K562 (cell line): ENCODE measurements around the gene DTHD1. TPM values are rescaled to one million over a fixed set of nuclear protein-coding genes. Genes with fewer than 3 reads are reported as not detected.

Source experiments
- ATAC-seq: fragments of 200-7000 bp; cut with Tn5 transposase; 3 replicates; pipeline ENCODE4 v1.9.1; 2020; ENCODE audit warnings: moderate library complexity
- BruUV-seq: library from RNA; stranded (reverse); fragments of 400-500 nt; replicated peaks from 2 replicates; lab custom pipeline; 2021; lab: Mats Ljungman, UMichigan
- CTCF ChIA-PET: fragments of 300-600 bp; formaldehyde crosslinking; extraction: SDS; loops from one replicate; lab custom pipeline; 2021; ENCODE audit warnings: low intra/inter-chr PET ratio; lab: Yijun Ruan, JAX
- POLR2A ChIA-PET: fragments of 300-600, 350-650 bp; sonication (Branson Sonifier 250); formaldehyde crosslinking; extraction: SDS; loops from one replicate; lab custom pipeline; 2021; ENCODE audit warnings: antibody characterized with exemption, inconsistent platforms; lab: Yijun Ruan, JAX
- DNase-seq, 4 experiments: peaks; one replicate each; pipeline versions ENCODE4 v3.0.0 to v3.0.0-alpha.2; 2011 to 2018; ENCODE audit warnings: low spot score in 3 of 4, mixed read lengths in 3 of 4; ENCODE audit errors: extremely low read depth in 1 of 4
- FAIRE-seq: peaks from 2 replicates; lab custom pipeline; 2011; peaks lifted over from hg19 to GRCh38; lab: Jason Lieb, UNC
- H2AFZ ChIP-seq: 2 replicates; pipeline ENCODE4 v1.6.0; 2011; ENCODE audit warnings: low read depth, low read length, control low read depth, inconsistent platforms
- H3K27ac ChIP-seq: fragments of 200-600 bp; 3 replicates; pipeline ENCODE4 v1.8.0; 2011; ENCODE audit warnings: low read depth, mild to moderate bottlenecking, control low read depth, inconsistent platforms, low read length, moderate library complexity, mixed read lengths; ENCODE audit errors: extremely low read depth
- H3K27me3 ChIP-seq, 2 experiments: fragments of 300-600 bp in 1 of 2; 2 replicates in 1 of 2; 3 replicates in 1 of 2; pipeline versions ENCODE4 v1.6.0 to v1.8.0; 2011; ENCODE audit warnings: inconsistent platforms in 2 of 2, low read length in 2 of 2, mild to moderate bottlenecking in 1 of 2, mixed read lengths in 1 of 2, moderate library complexity in 1 of 2; ENCODE audit not compliant: control insufficient read depth in 2 of 2, insufficient read depth in 2 of 2
- H3K36me3 ChIP-seq: fragments of 300-600 bp; 3 replicates; pipeline ENCODE4 v1.8.0; 2011; ENCODE audit warnings: mild to moderate bottlenecking, low read length, inconsistent platforms; ENCODE audit not compliant: control insufficient read depth, insufficient read depth
- H3K4me1 ChIP-seq, 2 experiments: fragments of 200-600 bp in 1 of 2; replicated peaks in 1 of 2; 2 replicates in 1 of 2; 3 replicates in 1 of 2; pipeline versions ENCODE4 v1.5.1 to v1.8.0; 2011; ENCODE audit warnings: inconsistent platforms in 2 of 2, low read length in 2 of 2, mild to moderate bottlenecking in 1 of 2, mixed read lengths in 1 of 2, moderate library complexity in 1 of 2; ENCODE audit not compliant: control insufficient read depth in 2 of 2, insufficient read depth in 2 of 2
- H3K4me2 ChIP-seq: 2 replicates; pipeline ENCODE4 v1.6.1; 2011; ENCODE audit warnings: low read length, control low read depth, inconsistent platforms, mixed read lengths; ENCODE audit not compliant: insufficient read depth
- H3K4me3 ChIP-seq: fragments of 200-600 bp; sonication (generic), shearing (Covaris generic); 2 replicates; pipeline ENCODE4 v1.5.1; 2016; ENCODE audit warnings: control low read depth, inconsistent platforms
- H3K79me2 ChIP-seq: fragments of 200-600 bp; 3 replicates; pipeline ENCODE4 v1.8.0; 2011; ENCODE audit warnings: low read length, inconsistent platforms; ENCODE audit not compliant: control insufficient read depth, insufficient read depth
- H3K9ac ChIP-seq, 2 experiments: 2 replicates each; pipeline versions ENCODE4 v1.6.0 to v1.6.1; 2011; ENCODE audit warnings: low read depth in 2 of 2, low read length in 2 of 2, control low read depth in 1 of 2, inconsistent platforms in 1 of 2, mild to moderate bottlenecking in 1 of 2, mixed read lengths in 1 of 2; ENCODE audit not compliant: insufficient read depth in 1 of 2
- H3K9me1 ChIP-seq: one replicate; pipeline ENCODE4 v1.6.0; 2011; ENCODE audit warnings: inconsistent platforms, mild to moderate bottlenecking, low read length, moderate library complexity; ENCODE audit not compliant: control insufficient read depth, insufficient read depth
- H3K9me3 ChIP-seq: replicated peaks from 2 replicates; pipeline ENCODE4 v1.5.1; 2011; ENCODE audit warnings: low read depth, low read length, inconsistent platforms; ENCODE audit not compliant: control insufficient read depth, insufficient read depth
- H4K20me1 ChIP-seq: replicated peaks from 2 replicates; pipeline ENCODE4 v1.6.1; 2011; ENCODE audit warnings: low read length, inconsistent platforms, mixed read lengths; ENCODE audit not compliant: control insufficient read depth, insufficient read depth
- CBX5 ChIP-seq: IDR thresholded peaks from 2 replicates; pipeline ENCODE4 v1.6.1; 2014; ENCODE audit warnings: low read depth, borderline replicate concordance
- IFI16 ChIP-seq: fragments of 250-450 bp; sonication (Bioruptor Pico); IDR thresholded peaks from 2 replicates; pipeline ENCODE4 v2.1.2; 2022; ENCODE audit warnings: mild to moderate bottlenecking, inconsistent platforms
- NONO ChIP-seq, 2 experiments: fragments of 200-400 bp in 1 of 2; fragments of 450-650 bp in 1 of 2; formaldehyde crosslinking in 1 of 2; IDR thresholded peaks; 2 replicates each; pipeline ENCODE4 v1.6.1; 2017; ENCODE audit warnings: low read depth in 2 of 2, mild to moderate bottlenecking in 2 of 2, moderate library complexity in 2 of 2, low read length in 1 of 2
- SLC30A9 ChIP-seq: fragments of 250-450 bp; sonication (Bioruptor Pico); IDR thresholded peaks from 2 replicates; pipeline ENCODE4 v1.8.0; 2022; ENCODE audit warnings: mild to moderate bottlenecking, moderate library complexity
- SMAD1 ChIP-seq: fragments of 150-350 bp; IDR thresholded peaks from 2 replicates; pipeline ENCODE4 v1.6.1; 2014; ENCODE audit warnings: low read length, low read depth; ENCODE audit not compliant: partially characterized antibody
- SPI1 ChIP-seq: IDR thresholded peaks from 2 replicates; pipeline ENCODE4 v1.6.1; 2011; ENCODE audit warnings: low read depth, low read length, control low read depth, borderline replicate concordance
- TEAD2 ChIP-seq: fragments of 450-650 bp; IDR thresholded peaks from 2 replicates; pipeline ENCODE4 v1.6.1; 2016; ENCODE audit warnings: missing genetic modification characterization, control low read depth, missing compliant biosample characterization
- TOE1 ChIP-seq, 2 experiments: fragments of 450-650 bp in 1 of 2; sonication (generic) in 1 of 2; formaldehyde crosslinking in 1 of 2; IDR thresholded peaks; 2 replicates each; pipeline versions ENCODE4 v1.7.1 to v1.8.0; 2016 to 2022; ENCODE audit warnings: borderline replicate concordance in 2 of 2, mild to moderate bottlenecking in 2 of 2, antibody characterized with exemption in 1 of 2, inconsistent platforms in 1 of 2, low read depth in 1 of 2, missing genetic modification reagents in 1 of 2, moderate library complexity in 1 of 2
- ZBTB9 ChIP-seq: fragments of 450-650 bp; formaldehyde crosslinking; IDR thresholded peaks from 2 replicates; pipeline ENCODE4 v1.4.0; 2020; ENCODE audit warnings: mild to moderate bottlenecking, moderate library complexity
- ZNF324 ChIP-seq: fragments of 250-450 bp; sonication (Bioruptor Pico); IDR thresholded peaks from 2 replicates; pipeline ENCODE4 v1.4.0; 2020; ENCODE audit warnings: mild to moderate bottlenecking
- WGBS: fragments of 100-300 bp; shearing (Covaris generic); methylation state at CpG from one replicate; pipeline ENCODE4 v1.1.6; 2016; ENCODE audit warnings: low coverage, mixed read lengths; ENCODE audit not compliant: insufficient coverage; ENCODE audit errors: missing lambda C conversion rate; 5-methylcytosine and 5-hydroxymethylcytosine counted together
- in situ Hi-C: fragments of 300-500 bp; cut with MboI; formaldehyde crosslinking; loops from 4 replicates; pipeline ENCODE4 v1.15.0; 2018; ENCODE audit warnings: inconsistent platforms, mixed read lengths
- intact Hi-C: fragments of 100-400 bp; cut with micrococcal nuclease; formaldehyde crosslinking; loops from 2 replicates; pipeline ENCODE4 v1.14.2; 2022
- polyA plus RNA-seq, 8 experiments: library from polyadenylated mRNA; depleted of rRNA in 4 of 8; stranded (reverse) in 5 of 8; unstranded in 3 of 8; fragments of >200 nt; fragmentation: Nextera tagmentation in 2 of 8; fragmentation: Illumina TruSeq in 1 of 8; extraction: Ambion mirVana in 2 of 8; extraction: Trizol in 1 of 8; gene quantifications; 2 replicates each; pipeline versions ENCODE4 v1.2.1 to v1.2.3, GENCODE V29; 2011 to 2014; ENCODE audit warnings: inconsistent platforms in 1 of 8, missing spikeins in 1 of 8
- total RNA-seq, 7 experiments: library from RNA; depleted of rRNA in 6 of 7; stranded (reverse); fragments of >200 nt in 6 of 7; fragmentation: Illumina TruSeq in 2 of 7; extraction: Trizol in 2 of 7; gene quantifications; 2 replicates each; pipeline versions ENCODE4 v1.2.1 to v1.2.3, GENCODE V29; 2011 to 2021; ENCODE audit warnings: low replicate concordance in 1 of 7
- TF ChIP-seq, protein P1 (sequence below), 2 experiments: fragments of 450-650 bp in 1 of 2; sonication (generic) in 1 of 2; formaldehyde crosslinking; conservative IDR thresholded peaks; 2 replicates each; pipeline versions ENCODE4 v1.4.0 to v1.8.1; 2020 to 2022; ENCODE audit warnings: mild to moderate bottlenecking in 1 of 2, missing genetic modification reagents in 1 of 2

DTHD1 gene
- total and polyA plus RNA-seq, 9 of the 15 experiments (the other 6 are each of a cell fraction or from before 2014, with no cell fraction given): not detected

DNA sequence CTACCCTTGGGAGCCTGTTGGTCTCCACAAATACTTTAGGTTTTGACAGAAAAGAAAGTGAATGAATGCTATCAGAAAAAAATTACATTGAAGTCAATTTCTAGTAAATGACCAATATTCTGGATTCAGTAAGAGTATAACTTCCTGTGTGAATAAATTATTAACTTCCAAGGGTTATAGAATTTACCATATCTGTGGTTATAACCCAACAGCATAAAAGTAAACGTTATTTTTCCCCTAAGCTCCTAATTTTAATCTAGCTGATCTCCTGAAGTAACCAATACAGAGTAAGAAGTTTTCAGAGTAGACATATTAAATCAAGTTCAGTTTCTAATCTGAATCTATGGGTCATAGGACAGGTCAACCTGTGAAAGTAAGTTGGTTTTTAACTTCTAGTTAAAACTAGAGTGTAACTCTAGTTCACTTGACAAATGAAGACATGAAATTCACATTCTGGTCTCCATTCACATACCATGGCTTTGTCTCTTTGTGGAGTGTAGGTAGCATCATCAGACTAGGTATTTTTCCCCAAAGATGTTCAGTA lies 22.8 kb downstream of the DTHD1 start:
- H3K4me1 ChIP-seq: no peaks in the 10 kb centered on the region
- H3K9ac ChIP-seq: no peak overlapping the region
- no peak overlapping the region for H3K27ac ChIP-seq
- no peak overlapping the region for H3K4me2 ChIP-seq
- no peaks in the 10 kb centered on the region for H3K27me3 ChIP-seq
- in situ Hi-C loops: no loop called here
- ChIA-PET POLR2A (no interaction called here), CTCF (no interaction called here)
- WGBS: 0% methylated on average over 1 of the region's 1 CpG
- DNase-seq: no peak
- no peaks in the 10 kb centered on the region for H4K20me1 ChIP-seq
- H3K79me2 ChIP-seq: no peaks in the 10 kb centered on the region
- H3K4me3 ChIP-seq: no peak overlapping the region
- no peak for ATAC-seq
- FAIRE-seq: no peak
- no TSS peak for BruUV-seq
- no peaks in the 10 kb centered on the region for H3K9me3 ChIP-seq
- no peak overlapping the region for H2AFZ ChIP-seq
- H3K36me3 ChIP-seq: no peaks in the 10 kb centered on the region
- intact Hi-C loops: no loop called here
- H3K9me1 ChIP-seq: no peaks in the 10 kb centered on the region
- no peak for TF ChIP-seq IFI16 (CRISPR knock-in tag)
- TF ChIP-seq CBX5: no peak
- no peak for TF ChIP-seq TOE1 (IDR thresholded peaks at IDR 0.05; ENCODE audit: borderline replicate concordance)
- TF ChIP-seq TOE1 (CRISPR knock-in tag; IDR thresholded peaks at IDR 0.05; ENCODE audit: borderline replicate concordance, low read depth): no peak
- TF ChIP-seq ZNF324: no peak
- no peak for TF ChIP-seq TEAD2 (tag)
- no peak for TF ChIP-seq SPI1
- TF ChIP-seq, protein P1, sequence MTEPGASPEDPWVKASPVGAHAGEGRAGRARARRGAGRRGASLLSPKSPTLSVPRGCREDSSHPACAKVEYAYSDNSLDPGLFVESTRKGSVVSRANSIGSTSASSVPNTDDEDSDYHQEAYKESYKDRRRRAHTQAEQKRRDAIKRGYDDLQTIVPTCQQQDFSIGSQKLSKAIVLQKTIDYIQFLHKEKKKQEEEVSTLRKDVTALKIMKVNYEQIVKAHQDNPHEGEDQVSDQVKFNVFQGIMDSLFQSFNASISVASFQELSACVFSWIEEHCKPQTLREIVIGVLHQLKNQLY (CRISPR knock-in tag; conservative IDR thresholded peaks at IDR 0.05): no peak
- no peak for TF ChIP-seq NONO (IDR thresholded peaks at IDR 0.05; ENCODE audit: low read depth in 2 of 2, low read length in 1 of 2)
- no peak for TF ChIP-seq SMAD1
- TF ChIP-seq ZBTB9 (CRISPR knock-in tag): no peak
- TF ChIP-seq SLC30A9 (CRISPR knock-in tag): no peak
